GM23338 (cell line): ENCODE data around the gene DNAJC16. TPM values are rescaled to one million over a fixed set of nuclear protein-coding genes. Genes with fewer than 3 reads are reported as not detected.

Source experiments
- ATAC-seq: fragments of 200-7000 bp; cut with Tn5 transposase; 3 replicates; pipeline ENCODE4 v1.9.1; 2020
- DNase-seq: peaks from one replicate; pipeline ENCODE4 v3.0.0-alpha.2; 2015; ENCODE audit warnings: low spot score
- H2AFZ ChIP-seq: fragments of 200-600 bp; sonication (generic); 2 replicates; pipeline ENCODE4 v1.8.0; 2016; ENCODE audit warnings: antibody characterized with exemption, mild to moderate bottlenecking, moderate library complexity
- H3F3A ChIP-seq: fragments of 200-600 bp; sonication (generic); replicated peaks from 2 replicates; pipeline ENCODE4 v1.8.0; 2017; ENCODE audit warnings: antibody characterized with exemption, mixed run types, low read depth
- H3K27ac ChIP-seq: fragments of 200-600 bp; sonication (generic); 2 replicates; pipeline ENCODE4 v1.6.1; 2016; ENCODE audit warnings: low read depth
- H3K27me3 ChIP-seq: fragments of 200-600 bp; sonication (generic); 2 replicates; pipeline ENCODE4 v1.8.0; 2016; ENCODE audit warnings: mild to moderate bottlenecking, mixed run types, moderate library complexity; ENCODE audit not compliant: insufficient read depth
- H3K36me3 ChIP-seq: fragments of 200-600 bp; sonication (generic); 2 replicates; pipeline ENCODE4 v1.8.0; 2016; ENCODE audit warnings: mild to moderate bottlenecking; ENCODE audit not compliant: insufficient read depth
- H3K4me1 ChIP-seq: fragments of 200-600 bp; sonication (generic); 2 replicates; pipeline ENCODE4 v1.8.0; 2016; ENCODE audit warnings: mild to moderate bottlenecking, moderate library complexity; ENCODE audit not compliant: insufficient read depth
- H3K4me2 ChIP-seq: fragments of 200-600 bp; sonication (generic); 2 replicates; pipeline ENCODE4 v1.7.1; 2017; ENCODE audit warnings: mixed run types
- H3K4me3 ChIP-seq: fragments of 200-600 bp; sonication (generic); 2 replicates; pipeline ENCODE4 v1.6.1; 2016; ENCODE audit warnings: mixed run types
- H3K79me2 ChIP-seq: fragments of 200-600 bp; sonication (generic); replicated peaks from 2 replicates; pipeline ENCODE4 v1.8.0; 2017; ENCODE audit warnings: mild to moderate bottlenecking; ENCODE audit not compliant: insufficient read depth
- H3K9me2 ChIP-seq: fragments of 200-600 bp; sonication (generic); 2 replicates; pipeline ENCODE4 v1.8.0; 2017; ENCODE audit not compliant: insufficient read depth
- H4K20me1 ChIP-seq: fragments of 200-600 bp; sonication (generic); replicated peaks from 2 replicates; pipeline ENCODE4 v1.8.0; 2017; ENCODE audit warnings: mild to moderate bottlenecking; ENCODE audit not compliant: insufficient read depth
- H3K27ac Mint-ChIP-seq: 2 replicates; pipeline ENCODE4 v1.8.0; 2020; ENCODE audit warnings: inconsistent platforms, mild to moderate bottlenecking, moderate library complexity, mixed read lengths
- H3K27me3 Mint-ChIP-seq: 3 replicates; pipeline ENCODE4 v1.8.0; 2022; ENCODE audit warnings: low read depth, mild to moderate bottlenecking, moderate library complexity, mixed read lengths, inconsistent platforms; ENCODE audit not compliant: insufficient read depth, poor library complexity
- H3K36me3 Mint-ChIP-seq: 3 replicates; pipeline ENCODE4 v1.8.0; 2021; ENCODE audit warnings: low read depth, mild to moderate bottlenecking, inconsistent platforms, moderate library complexity, mixed read lengths
- H3K4me1 Mint-ChIP-seq: 3 replicates; pipeline ENCODE4 v1.8.0; 2020; ENCODE audit warnings: mild to moderate bottlenecking, inconsistent platforms, mixed read lengths
- H3K4me3 Mint-ChIP-seq: 3 replicates; pipeline ENCODE4 v1.8.0; 2021; ENCODE audit warnings: moderate library complexity, mild to moderate bottlenecking, inconsistent platforms, mixed read lengths
- H3K9me3 Mint-ChIP-seq: 3 replicates; pipeline ENCODE4 v1.8.0; 2020; ENCODE audit warnings: moderate library complexity, mild to moderate bottlenecking, inconsistent platforms, mixed read lengths
- CREB1 ChIP-seq: fragments of 250-450 bp; sonication (Bioruptor Pico); IDR thresholded peaks from 2 replicates; pipeline ENCODE4 v1.5.0; 2020; ENCODE audit warnings: low read depth, mild to moderate bottlenecking, moderate library complexity
- JUNB ChIP-seq: IDR thresholded peaks from one replicate; pipeline ENCODE4 v1.6.1; 2016; ENCODE audit warnings: antibody characterized with exemption; ENCODE audit not compliant: unreplicated experiment
- ZNF114 ChIP-seq: fragments of 250-450 bp; sonication (Bioruptor Pico); IDR thresholded peaks from 2 replicates; pipeline ENCODE4 v1.5.0; 2020; ENCODE audit warnings: mild to moderate bottlenecking, moderate library complexity
- ZNF331 ChIP-seq: fragments of 250-450 bp; sonication (Bioruptor Pico); IDR thresholded peaks from 2 replicates; pipeline ENCODE4 v1.5.0; 2020; ENCODE audit warnings: low read depth, mild to moderate bottlenecking, moderate library complexity
- polyA plus RNA-seq: library from polyadenylated mRNA; unstranded; fragments of >200 nt; fragmentation: Nextera tagmentation; extraction: Ambion mirVana; gene quantifications from 2 replicates; pipeline ENCODE4 v1.2.1, GENCODE V29; 2016
- total RNA-seq: library from RNA; depleted of rRNA; stranded (reverse); fragments of >200 nt; shearing (Covaris generic); gene quantifications from 2 replicates; pipeline ENCODE4 v1.2.3, GENCODE V29; 2014
- TF ChIP-seq, protein P1 (sequence below): IDR thresholded peaks from 2 replicates; pipeline ENCODE4 v1.6.1; 2016; ENCODE audit warnings: antibody characterized with exemption
- TF ChIP-seq, protein P2 (sequence below), 2 experiments: fragments of 200-600 bp in 1 of 2; sonication (generic) in 1 of 2; conservative IDR thresholded peaks; 2 replicates each; pipeline versions ENCODE4 v1.5.1 to v1.6.1; 2016 to 2017; ENCODE audit warnings: antibody characterized with exemption in 2 of 2, low read depth in 2 of 2, mild to moderate bottlenecking in 2 of 2, moderate library complexity in 1 of 2

The DNAJC16 gene
- total and polyA plus RNA-seq, 2 experiments from 2014 or later = 6.3 to 18.0 TPM

DNA sequence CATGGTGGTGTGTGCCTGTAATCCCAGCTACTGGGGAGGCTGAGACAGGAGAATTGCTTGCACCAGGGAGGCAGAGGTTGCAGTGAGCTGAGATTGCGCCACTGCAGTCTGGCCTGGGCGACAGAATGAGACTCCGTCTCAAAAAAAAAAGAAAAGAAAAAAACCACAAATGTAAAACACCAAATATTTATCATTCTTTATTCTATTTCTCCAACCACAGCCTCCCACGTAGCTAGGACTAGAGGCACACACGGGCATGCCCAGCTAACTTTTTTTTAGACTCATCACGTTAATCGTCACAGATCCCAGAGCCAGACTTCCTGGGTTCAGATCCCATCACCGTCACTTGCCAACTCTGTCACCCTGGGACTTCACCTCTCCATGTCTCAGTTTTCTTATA, 13.5 kb downstream of the DNAJC16 start:
- H3K36me3 ChIP-seq = peaks cover 18% of the 10 kb centered on the region

DNA sequence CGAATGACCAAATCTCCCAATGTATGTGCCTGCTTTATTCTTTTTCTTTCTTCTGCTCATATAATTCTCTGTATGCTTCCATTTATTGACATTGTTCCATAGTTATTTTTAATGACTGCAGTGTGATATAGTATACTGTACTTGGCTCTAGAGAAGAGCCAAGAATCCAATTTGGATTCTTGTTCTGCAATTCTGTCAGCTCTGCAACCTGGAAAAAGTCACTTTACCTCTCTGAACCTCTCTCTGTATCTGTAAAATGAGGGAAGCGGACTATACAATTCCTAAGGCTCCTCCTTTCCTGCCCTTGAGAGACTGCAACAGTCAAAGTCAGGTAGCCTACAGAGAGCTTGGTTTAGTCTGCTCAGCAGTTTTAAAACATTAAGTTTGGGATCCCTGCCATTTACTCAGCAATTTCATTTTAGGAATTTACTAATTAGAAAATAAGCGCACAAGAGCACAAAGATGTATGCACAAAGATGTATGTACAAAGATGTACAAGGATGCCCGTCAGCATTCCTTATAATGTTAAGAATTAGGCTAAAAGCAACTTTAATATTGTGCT, 14.7 kb downstream of the DNAJC16 start:
- Mint-ChIP-seq H3K4me1 (no peaks in the 10 kb centered on the region), H3K36me3 (peaks cover 35% of the 10 kb centered on the region), H3K9me3 (no peaks in the 10 kb centered on the region), H3K4me3 (no peak overlapping the region), H3K27me3 (no peaks in the 10 kb centered on the region), H3K27ac (no peak overlapping the region)
- Histone ChIP-seq H3F3A (no peaks in the 10 kb centered on the region), H3K27ac (no peak overlapping the region), H3K79me2 (no peaks in the 10 kb centered on the region), H3K9me2 (no peaks in the 10 kb centered on the region), H3K4me1 (no peaks in the 10 kb centered on the region), H2AFZ (no peak overlapping the region), H3K36me3 (peaks cover 16% of the 10 kb centered on the region), H3K4me2 (no peak overlapping the region), H3K4me3 (no peak overlapping the region), H4K20me1 (no peaks in the 10 kb centered on the region; the same call in 1 of the 2 replicates), H3K27me3 (no peaks in the 10 kb centered on the region)
- DNase-seq (no peak), ATAC-seq (no peak)
- TF ChIP-seq ZNF114 (CRISPR knock-in tag) (no peak), CREB1 (no peak)

More for the DNA sequence above, 13.5 kb downstream of the DNAJC16 start:
- TF ChIP-seq, protein P1, sequence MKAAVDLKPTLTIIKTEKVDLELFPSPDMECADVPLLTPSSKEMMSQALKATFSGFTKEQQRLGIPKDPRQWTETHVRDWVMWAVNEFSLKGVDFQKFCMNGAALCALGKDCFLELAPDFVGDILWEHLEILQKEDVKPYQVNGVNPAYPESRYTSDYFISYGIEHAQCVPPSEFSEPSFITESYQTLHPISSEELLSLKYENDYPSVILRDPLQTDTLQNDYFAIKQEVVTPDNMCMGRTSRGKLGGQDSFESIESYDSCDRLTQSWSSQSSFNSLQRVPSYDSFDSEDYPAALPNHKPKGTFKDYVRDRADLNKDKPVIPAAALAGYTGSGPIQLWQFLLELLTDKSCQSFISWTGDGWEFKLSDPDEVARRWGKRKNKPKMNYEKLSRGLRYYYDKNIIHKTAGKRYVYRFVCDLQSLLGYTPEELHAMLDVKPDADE = no peak
- TF ChIP-seq, protein P2, sequence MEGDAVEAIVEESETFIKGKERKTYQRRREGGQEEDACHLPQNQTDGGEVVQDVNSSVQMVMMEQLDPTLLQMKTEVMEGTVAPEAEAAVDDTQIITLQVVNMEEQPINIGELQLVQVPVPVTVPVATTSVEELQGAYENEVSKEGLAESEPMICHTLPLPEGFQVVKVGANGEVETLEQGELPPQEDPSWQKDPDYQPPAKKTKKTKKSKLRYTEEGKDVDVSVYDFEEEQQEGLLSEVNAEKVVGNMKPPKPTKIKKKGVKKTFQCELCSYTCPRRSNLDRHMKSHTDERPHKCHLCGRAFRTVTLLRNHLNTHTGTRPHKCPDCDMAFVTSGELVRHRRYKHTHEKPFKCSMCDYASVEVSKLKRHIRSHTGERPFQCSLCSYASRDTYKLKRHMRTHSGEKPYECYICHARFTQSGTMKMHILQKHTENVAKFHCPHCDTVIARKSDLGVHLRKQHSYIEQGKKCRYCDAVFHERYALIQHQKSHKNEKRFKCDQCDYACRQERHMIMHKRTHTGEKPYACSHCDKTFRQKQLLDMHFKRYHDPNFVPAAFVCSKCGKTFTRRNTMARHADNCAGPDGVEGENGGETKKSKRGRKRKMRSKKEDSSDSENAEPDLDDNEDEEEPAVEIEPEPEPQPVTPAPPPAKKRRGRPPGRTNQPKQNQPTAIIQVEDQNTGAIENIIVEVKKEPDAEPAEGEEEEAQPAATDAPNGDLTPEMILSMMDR (conservative IDR thresholded peaks at IDR 0.05; ENCODE audit: low read depth in 2 of 2) = no peak
- Mint-ChIP-seq H3K27ac (no peak overlapping the region), H3K9me3 (no peaks in the 10 kb centered on the region), H3K4me1 (no peaks in the 10 kb centered on the region), H3K27me3 (peaks cover 2% of the 10 kb centered on the region), H3K4me3 (no peak overlapping the region), H3K36me3 (peaks cover 32% of the 10 kb centered on the region)
- H2AFZ ChIP-seq = no peak overlapping the region
- H4K20me1 ChIP-seq = no peaks in the 10 kb centered on the region; the same call in 1 of the 2 replicates
- no peaks in the 10 kb centered on the region for H3F3A ChIP-seq
- H3K4me3 ChIP-seq = no peak overlapping the region
- H3K79me2 ChIP-seq = no peaks in the 10 kb centered on the region
- no peak for DNase-seq
- 0 out of 2 replicates have a peak overlapping the region, but pooled peaks have one; percentile 14 for H3K27ac ChIP-seq
- no peaks in the 10 kb centered on the region for H3K4me1 ChIP-seq
- no peak overlapping the region for H3K4me2 ChIP-seq
- no peak for ATAC-seq
- H3K9me2 ChIP-seq = no peaks in the 10 kb centered on the region
- no peaks in the 10 kb centered on the region for H3K27me3 ChIP-seq

DNA sequence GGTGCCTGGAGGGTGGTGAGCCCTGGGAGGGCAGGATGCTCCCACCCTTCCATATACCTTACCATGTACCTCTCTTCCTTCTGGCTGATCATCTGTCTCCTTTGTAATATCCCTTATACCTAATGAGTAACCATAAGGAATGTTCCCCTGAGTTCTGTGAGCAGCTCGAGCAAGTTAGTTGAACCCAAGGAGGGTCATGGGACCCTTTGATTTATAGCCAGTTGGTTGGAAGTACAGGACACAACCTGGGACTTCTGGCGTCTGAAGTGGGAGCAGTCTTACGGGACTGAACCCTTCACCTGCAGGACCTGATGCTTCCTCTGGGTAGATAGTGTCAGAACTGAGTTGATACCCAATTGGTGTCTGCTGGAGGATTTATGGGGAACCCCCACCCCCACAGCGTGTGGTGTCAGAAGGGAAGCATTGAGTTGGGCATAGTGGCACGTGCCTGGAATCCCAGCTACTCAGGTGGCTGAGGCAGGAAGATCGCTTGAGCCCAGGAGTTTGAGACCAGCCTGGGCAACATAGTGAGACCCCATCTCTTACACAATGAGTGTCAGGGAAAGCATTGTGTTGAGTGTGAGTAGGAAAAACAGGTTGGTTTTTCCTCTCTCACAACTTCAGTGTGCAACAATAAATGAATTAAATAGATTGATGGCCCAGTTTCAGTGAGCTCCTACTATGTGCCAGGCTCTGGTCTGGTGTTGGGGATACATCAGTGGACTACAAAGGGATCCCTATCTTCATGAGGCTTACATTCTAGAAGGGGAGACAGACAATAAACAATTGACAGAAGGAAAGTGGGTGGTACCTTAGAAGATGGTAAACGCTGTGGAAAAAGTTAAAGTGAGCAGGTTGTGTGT, 16.0 kb downstream of the DNAJC16 start:
- H3K9me3 Mint-ChIP-seq = no peaks in the 10 kb centered on the region
- peaks cover 31% of the 10 kb centered on the region for H3K36me3 Mint-ChIP-seq
- no peaks in the 10 kb centered on the region for H3K9me2 ChIP-seq
- H3K4me3 Mint-ChIP-seq = no peak overlapping the region
- no peak overlapping the region for H3K4me2 ChIP-seq
- DNase-seq (no peak), ATAC-seq (no peak)
- H3K27ac Mint-ChIP-seq = no peak overlapping the region
- no peak overlapping the region for H3K27ac ChIP-seq
- peaks cover 5% of the 10 kb centered on the region; the same call in 1 of the 2 replicates for H3K36me3 ChIP-seq
- no peak overlapping the region for H3K4me3 ChIP-seq
- no peaks in the 10 kb centered on the region for H3F3A ChIP-seq
- H3K79me2 ChIP-seq = no peaks in the 10 kb centered on the region
- no peaks in the 10 kb centered on the region for H3K4me1 Mint-ChIP-seq
- H3K27me3 Mint-ChIP-seq = no peaks in the 10 kb centered on the region
- no peaks in the 10 kb centered on the region for H3K4me1 ChIP-seq
- no peaks in the 10 kb centered on the region for H3K27me3 ChIP-seq
- TF ChIP-seq, protein P1 = no peak
- TF ChIP-seq ZNF114 (CRISPR knock-in tag) = no peak
- TF ChIP-seq ZNF331 = no peak
- no peak for TF ChIP-seq JUNB
- TF ChIP-seq CREB1 = no peak
- no peaks in the 10 kb centered on the region; the same call in 1 of the 2 replicates for H4K20me1 ChIP-seq
- no peak overlapping the region for H2AFZ ChIP-seq
